Measurements from ENCODE around the gene VAMP4. TPM values are rescaled to one million over a fixed set of nuclear protein-coding genes. Genes with fewer than 3 reads are reported as not detected.

The VAMP4 gene, protein sequence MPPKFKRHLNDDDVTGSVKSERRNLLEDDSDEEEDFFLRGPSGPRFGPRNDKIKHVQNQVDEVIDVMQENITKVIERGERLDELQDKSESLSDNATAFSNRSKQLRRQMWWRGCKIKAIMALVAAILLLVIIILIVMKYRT
- total RNA-seq, result 4.4 and 4.9 TPM in 2 replicates

GRCh38 chr1:171741872-171742576, at the start of gene VAMP4:
VAMP4 (minus strand) TSS chr1:171742065; CDS start chr1:171738414, 3,651 bp downstream.

GRCh38 chr1:171781176-171781875, 39.5 kb upstream of the VAMP4 start, which contains the start of gene METTL13:
METTL13 (plus strand) TSS chr1:171781660; CDS start chr1:171781968, 308 bp downstream.

GRCh38 chr1:171652234-171652822, 89.5 kb downstream of the VAMP4 start, which contains the start of gene MYOC:
MYOC (minus strand) TSS chr1:171652688; CDS start chr1:171652611, 77 bp downstream.

Other genes with a start within 250 kb of the VAMP4 start
- not detected in 2 replicates for gene MYOCOS, start 119.8 kb downstream of the VAMP4 start, total RNA-seq
- not detected in 2 replicates for gene MYOC, start 89.4 kb downstream of the VAMP4 start, total RNA-seq
- 25.9 and 27.9 TPM in 2 replicates for gene METTL13, start 39.6 kb upstream of the VAMP4 start, total RNA-seq
- 0.67 and 1.2 TPM in 2 replicates for gene DNM3, start 99.4 kb upstream of the VAMP4 start, total RNA-seq

Data from bronchus fibroblast of lung (primary cell).